GM19328 (cell line): Measurements from ENCODE around the gene ABCC11.

Experiments used
- ATAC-seq: cut with Tn5 transposase; IDR thresholded peaks from one replicate; pipeline ENCODE4 v1.9.1; 2021; ENCODE audit warnings: mild to moderate bottlenecking, moderate library complexity; ENCODE audit not compliant: unreplicated experiment

Gene ABCC11

DNA sequence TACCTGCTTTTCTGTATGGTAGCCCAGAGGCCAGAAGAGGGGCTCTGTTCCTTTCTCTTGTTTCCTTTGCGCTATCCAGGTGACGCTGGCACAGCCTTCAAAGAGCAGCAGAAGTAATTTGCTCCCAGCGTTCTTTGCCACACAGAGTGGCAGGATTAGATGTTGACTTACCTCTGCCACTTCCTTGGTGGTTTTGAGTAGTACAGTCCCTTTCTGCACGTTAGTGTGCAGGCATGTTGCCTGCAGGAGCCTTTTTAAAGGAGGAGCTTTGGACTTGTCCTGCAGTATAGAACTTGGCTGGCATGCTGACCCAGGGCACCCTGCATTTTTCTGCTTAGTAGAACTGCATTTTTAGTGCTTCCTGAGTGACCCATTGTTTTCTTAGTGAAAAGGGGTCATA is at the start of gene ABCC11:
ABCC11 (minus strand) TSS at position 229 of the 400 bp plus-strand sequence. CDS start 15,618 bp downstream, outside the sequence.
- ATAC-seq, result no peak

DNA sequence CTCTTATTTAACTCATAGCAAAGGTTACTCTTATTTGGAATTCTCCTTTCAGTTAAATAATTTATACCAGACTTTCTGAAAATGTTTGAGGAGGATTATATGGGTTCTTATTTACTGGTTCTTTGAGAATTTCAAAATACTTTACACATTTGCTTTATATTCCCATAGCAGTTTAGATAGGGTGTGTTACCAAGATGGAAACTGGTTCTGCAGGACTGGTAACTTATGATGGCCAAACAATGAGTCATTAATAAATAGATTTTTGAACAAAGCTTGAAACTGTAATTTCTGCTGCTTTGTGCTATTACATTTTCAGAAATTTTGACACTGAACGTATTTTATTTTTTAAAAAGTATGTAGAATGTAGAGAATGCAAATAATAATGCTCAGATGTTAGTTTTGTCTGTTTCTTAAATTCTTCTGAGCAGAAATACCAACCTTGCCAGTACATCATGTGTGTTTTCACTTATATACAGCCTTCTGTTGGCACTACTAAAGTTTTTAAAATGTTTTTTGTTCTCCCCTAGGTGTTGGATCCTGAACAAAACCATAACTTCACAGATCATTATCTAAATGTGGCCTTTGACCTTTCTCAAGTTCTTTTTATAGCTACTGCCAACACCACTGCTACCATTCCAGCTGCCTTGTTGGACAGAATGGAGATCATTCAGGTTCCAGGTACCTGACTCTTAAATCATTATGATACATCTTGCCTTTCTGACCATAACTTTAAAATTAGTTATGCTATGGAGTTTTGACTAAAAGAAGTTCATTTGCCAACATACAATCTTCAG is 48.3 kb upstream of the ABCC11 start:
- no peak for ATAC-seq

DNA sequence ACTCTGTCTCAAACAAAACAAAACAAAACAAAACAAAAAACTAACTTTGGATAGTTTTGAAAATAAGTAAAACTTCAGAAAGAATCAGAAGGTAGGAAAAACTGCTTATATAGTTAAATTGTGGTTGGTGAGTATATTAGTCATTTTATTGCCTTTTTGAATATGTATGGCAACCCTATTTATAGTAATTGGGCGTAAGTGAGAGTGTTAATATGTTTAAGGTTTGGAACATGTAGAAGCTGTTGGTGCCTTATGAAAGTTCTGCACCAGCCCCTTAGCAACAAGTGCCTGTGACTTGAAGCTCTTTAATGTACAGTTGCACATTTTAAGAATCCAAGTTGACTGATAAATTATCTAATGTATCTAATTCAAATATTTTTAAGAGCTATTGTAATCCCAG is 47.4 kb upstream of the ABCC11 start:
- ATAC-seq, result no peak

DNA sequence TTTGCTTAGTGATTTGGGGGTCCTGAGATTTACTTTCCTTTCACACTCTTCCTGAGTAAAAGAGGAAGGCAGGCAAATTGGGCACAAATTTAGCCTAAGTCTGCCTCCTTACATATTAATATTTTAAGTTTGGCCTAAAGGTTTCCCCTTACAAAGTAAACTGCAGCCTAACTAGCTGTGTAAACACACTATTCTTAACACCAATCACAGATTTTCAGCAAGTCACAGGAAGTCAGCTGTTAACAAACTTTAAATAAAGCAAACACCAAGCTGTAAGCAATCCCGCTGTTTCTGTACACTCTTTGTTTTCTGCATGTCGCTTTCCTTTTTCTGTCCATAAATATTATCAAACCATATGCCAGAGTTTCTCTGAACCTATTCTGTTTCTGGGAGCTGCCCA is 45.1 kb upstream of the ABCC11 start:
- no peak for ATAC-seq

DNA sequence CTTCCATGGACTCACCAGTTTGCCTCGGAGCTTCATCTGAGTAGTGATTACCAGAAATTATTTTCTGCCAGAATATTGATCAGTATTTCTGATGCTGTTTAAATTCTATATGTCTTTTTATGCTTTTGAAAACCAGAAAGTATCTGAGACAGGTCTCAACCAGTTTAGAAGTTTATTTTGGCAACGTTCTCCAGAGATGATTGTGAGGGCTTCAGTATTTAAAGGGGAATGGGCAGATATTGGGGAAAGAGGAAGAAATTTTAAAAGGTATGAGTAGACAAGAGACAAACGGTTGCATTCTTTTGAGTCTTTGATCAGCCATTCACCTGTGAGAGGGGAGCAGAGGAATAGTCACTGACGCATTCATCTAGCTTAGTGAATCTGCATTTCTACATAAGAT is 44.4 kb upstream of the ABCC11 start:
- no peak for ATAC-seq

DNA sequence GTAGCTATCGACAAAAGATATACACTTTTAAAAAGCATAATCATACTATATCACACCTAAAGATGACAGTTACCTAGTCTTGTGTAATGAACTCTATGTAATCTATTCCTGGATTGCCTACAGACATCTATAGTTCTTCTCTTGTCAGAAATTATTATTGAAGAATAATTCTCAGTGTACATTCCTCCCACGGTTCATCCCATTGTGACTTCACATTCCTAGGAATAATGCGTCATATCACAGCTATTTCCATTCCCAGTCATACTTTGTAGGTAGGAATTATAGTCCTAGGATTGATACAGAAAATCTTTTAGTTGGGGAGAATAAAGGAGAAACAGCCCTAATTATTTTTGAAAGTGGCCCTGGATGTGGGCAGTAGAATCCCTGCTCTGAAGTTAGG is 44.0 kb upstream of the ABCC11 start:
- ATAC-seq, result no peak

DNA sequence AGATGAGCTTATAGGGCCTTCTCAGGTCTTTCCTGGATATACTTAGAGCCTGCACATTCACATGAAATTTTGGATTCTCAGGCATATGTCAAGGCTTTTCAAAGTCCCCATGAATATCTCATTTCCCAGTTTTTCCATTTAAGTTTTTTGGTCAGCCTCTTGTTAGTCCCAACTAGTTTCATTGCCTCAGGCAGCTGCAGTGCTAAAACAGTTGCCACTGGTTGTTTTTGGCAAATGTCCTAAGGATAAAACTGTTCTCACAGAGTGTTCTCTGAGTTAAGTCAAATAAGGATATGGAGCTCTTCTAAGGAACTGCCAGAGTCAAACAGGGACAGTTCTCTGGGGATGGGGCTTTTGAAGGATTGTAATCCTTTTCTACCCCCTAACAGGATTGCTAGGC is 39.9 kb upstream of the ABCC11 start:
- ATAC-seq, result no peak

DNA sequence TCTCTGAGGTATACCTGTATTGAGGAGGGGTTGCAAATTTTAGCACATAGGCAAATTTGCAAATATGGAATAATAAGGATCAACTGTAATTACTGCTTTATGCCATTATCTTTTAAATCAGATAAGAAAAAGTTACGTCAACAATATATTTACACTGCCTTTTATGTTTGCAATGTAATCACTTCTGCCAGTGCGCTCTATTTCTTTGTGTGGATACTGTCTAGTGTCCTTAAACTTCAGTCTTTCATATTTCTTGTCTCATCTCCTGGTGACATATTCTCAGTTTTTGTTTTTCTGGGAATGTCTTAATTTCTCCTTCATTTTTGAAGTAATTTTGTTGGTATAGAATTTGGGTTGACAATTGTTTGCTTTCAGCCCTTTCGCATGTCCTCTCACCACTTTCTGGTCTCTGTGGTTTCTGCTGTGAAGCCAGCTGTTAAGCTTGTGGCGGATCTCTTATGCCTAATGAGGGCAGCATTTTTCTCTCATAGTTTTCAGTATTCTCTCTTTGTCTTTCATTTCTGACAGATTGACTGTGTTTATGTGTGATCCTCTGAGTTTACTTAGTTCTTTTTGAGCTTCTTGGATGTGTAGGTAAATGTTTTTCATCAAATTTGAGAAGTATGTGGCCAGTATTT is 37.6 kb upstream of the ABCC11 start:
- ATAC-seq, result no peak

DNA sequence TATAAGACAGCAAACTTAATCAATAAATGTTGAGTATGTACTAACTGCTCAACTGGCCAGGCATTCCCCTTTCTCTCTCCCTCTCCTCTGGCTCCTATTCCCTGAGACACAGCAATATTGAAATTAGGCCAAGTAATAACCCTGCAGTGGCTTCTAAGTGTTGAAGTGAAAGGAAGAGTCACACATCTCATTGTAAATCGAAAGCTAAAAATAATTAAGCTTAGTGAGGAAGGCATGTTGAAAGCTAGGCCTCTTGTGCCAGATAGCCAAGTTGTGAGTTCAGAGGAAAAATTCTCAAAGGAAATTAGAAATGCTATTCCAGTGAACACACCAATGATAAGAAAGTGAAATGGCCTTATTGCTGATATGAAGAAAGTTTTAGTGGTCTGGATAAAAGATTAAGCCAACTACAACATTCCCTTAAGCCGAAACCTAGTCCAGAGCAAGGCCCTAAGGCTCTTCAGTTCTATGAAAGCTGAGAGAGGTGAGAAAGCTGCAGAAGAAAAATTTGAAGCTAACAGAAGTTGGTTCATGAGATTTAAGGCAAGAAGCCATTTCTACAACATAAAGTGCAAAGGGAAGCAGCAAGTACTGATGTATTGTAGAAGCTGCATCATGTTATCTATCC is 35.4 kb upstream of the ABCC11 start:
- ATAC-seq, result no peak

DNA sequence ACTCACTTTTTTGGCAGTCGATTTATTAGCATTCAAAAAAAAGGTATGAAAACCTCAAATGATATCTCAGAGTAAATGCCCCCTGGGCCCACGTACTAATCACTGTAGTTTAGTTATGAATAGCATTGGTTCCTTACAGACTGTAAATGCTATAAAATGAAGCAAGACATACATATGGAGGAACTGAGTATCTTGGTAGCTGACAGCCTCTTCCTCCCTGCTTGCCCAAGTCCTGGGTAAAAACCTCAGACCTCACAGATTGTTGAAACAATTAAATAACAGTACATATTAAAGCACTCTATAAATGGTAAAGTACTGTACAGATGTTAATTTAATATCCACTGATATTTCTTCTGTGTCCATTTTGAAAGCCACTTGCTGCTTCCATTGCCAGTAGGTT is 33.2 kb upstream of the ABCC11 start:
- no peak for ATAC-seq

DNA sequence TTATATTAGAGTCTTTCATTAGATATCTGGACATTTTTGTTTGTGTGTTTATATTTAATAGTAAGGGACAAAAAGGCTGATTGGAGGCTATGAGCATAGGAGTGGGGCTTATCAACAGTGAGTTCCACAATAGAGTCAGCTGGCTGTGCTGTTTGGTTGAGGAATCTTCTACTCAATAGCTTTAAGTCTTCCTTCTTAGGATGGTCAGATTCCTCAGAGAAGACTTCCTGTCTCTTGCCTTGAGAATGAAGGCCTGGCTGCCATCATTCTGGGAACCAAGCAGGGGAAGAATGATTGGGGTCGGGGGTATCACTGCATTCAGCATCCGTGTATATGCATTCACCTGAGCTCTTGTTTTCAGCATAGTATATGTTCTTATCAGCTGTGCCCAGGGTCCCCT is 31.9 kb upstream of the ABCC11 start:
- no peak for ATAC-seq

DNA sequence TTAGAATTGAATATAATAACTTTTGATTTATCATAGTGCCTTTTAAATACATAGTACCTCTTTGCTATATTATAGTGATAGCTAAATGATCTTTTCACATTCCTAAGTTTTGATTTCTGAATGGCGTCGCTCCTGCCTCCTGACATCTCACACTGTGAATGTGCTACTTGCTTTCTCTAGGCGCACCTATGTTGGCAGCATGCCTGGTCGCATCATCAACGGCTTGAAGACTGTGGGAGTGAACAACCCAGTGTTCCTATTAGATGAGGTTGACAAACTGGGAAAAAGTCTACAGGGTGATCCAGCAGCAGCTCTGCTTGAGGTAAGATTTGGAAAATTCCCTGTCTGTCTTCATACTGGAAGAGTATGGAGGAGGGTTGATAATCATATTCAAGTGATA is 29.8 kb upstream of the ABCC11 start:
- no peak for ATAC-seq

DNA sequence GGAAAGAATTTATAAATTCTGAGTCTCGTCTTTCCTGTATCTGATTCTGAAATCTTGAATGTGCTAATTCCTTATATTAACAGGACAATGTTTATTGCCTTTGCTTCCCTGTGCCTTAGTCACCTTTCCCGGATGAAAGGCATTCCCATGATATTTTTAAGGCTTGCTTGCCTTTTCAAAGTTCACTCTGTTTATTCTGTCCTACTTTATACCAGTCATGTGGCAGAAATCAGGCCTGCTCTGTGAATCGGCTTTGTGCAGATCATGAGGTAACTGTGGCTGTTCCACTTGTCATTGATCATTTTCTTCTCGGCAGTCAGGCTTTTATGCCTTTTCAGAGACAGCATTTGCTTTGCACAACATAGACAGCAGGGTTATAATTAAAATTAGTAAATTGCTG is 28.8 kb upstream of the ABCC11 start:
- ATAC-seq, result no peak

DNA sequence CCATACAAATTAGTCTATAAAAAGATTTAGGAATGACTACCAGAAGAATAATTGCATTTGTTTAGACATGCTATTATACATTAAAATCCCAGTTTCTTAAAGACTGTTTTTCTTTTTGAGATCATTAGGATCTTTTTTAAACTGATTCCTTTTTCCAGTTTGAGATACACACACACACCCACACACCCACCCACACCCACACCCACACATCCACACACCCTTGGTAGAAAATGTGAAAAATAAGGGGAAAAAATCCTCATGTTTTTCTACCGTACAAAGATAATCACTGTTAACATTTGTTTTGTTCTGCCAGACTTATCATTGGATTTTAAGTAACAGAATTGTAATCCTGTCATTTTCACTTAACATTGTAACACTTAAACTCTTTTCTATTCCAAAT is 27.1 kb upstream of the ABCC11 start:
- no peak for ATAC-seq

DNA sequence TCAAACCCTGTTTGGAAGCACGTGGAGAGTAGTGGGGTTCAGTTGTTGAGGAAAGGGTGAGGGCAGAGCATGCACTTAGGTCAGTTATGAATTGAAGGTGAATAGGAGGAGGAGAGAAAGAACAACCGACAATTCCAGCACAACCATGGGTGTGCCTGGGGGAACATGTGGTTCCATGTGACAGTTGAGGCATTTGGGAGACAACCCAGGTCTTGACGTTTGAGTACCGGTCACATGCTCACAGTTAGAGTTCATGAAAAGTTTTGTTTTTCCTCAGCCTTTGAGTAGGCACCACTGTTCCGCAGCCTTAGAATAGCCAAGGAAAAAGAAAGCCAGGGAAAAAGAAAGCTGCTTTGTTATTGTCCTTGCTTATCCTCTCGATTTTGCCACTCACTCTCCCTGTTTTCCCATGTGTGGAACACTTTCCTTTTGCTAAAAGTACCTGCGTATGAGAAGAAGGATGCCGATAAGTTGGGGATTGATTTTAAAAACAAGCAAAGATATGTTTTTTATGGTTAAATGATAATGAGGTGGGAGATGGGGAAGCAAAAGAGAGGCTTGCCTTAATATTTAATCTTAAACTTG is 25.6 kb upstream of the ABCC11 start:
- no peak for ATAC-seq

DNA sequence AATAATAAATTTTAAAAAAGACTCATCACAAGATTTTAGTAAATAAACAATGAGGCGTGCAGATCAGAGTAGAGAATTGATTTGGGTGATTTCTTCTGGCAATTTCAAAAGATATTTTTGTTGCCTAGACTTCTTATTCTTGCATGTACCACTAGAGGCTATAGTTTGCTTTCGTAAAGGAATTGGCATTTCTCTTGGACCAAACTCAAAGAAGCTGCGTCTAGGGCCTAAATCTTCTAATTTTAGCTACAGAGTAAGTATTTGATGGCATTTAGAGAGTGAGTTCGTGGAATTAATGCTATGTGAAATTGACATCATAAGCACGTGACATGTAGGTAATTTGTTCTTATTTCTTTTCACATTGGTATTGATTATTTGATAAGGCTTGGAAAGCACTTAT is 24.4 kb upstream of the ABCC11 start:
- no peak for ATAC-seq

DNA sequence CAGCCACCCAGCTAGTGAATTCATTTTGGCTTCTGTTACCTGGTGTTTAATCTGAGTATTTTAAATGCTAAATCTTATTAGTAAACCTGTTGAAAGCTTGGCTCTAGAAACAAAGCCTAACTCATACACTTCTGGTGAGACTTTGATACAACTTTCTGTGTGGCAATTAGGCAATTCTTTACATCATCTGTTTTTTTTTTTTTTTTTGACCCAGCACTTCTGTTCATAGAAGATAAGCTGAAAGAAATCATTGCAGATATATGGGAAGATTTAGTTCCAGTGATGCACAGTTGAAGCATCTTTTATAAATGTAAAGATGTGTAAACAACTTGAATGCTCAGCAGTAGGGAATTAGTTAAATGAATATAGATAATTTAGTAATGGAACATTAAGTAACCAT is 21.7 kb upstream of the ABCC11 start:
- ATAC-seq, result no peak

DNA sequence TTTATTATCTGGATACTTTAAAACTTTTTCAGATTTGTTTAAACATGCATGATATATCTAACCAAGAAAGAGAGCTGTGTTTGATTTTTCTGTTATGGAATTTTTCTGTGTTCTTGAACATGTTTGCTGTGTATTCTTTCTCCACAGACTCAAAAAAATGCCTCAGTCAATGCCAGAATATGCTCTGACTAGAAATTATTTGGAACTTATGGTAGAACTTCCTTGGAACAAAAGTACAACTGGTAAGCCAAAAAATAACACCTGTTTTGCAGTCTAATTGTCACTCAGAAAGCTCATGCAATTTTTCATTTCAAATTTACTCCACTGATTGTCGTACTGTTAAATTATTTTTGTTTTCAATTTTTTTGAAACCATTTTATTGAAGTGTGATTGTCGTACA is 15.3 kb upstream of the ABCC11 start:
- no peak for ATAC-seq

DNA sequence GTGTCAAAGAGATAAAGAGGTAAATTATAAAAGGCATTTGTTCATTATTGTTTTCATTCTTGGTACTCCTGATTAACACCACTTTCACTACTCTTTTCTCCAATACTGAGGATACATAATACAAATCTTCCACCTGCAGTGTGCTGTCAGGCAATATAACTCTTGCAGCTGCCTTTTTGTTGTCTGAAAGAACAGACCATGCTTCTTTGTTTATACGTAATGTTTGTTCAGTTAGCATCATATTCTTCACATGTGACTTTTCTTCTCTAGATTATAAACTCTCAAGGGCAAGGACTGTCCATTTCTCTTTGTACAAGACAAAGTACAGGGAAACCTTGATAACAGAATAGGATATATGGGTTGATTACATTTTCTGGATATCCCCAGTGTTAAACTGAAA is 14.2 kb upstream of the ABCC11 start:
- ATAC-seq, result no peak

DNA sequence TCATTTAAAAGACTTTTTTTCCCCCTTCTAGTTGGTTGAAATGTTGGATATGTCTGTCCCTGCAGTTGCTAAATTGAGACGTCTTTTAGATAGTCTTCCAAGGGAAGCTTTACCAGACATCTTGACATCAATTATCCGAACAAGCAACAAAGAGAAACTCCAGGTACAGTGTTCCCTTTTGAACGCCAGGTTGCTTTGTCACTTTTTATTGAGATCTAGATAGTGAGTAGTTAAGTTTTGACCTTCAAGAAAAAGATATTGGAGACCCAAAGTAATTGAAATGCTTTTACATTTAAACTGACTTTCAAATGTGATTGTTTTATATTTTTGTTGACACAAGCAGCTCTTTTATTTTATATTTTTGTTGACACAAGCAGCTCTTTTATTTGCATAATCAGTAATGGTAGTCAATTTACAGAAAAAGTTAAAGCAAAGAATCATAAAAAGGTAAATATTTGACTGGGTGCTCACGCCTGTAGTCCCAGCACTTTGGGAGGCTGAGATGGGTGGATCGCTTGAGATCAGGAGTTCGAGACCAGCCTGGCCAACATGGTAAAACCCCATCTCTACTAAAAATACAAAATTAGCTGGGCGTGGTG is 9.3 kb upstream of the ABCC11 start:
- ATAC-seq, result no peak

DNA sequence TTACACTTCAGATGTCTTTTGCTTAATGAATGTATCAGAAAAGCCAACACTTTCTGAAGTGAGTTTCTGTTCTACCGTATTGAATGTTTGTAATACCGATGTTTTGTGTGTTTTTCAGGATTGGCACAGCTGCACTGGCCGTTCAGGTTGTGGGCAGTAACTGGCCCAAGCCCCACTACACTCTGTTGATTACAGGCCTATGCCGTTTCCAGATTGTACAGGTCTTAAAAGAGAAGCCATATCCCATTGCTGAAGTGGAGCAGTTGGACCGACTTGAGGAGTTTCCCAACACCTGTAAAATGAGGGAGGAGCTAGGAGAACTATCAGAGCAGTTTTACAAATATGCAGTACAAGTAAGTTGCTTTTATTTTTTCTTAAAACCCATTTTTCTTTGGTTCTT is 4.7 kb upstream of the ABCC11 start:
- no peak for ATAC-seq
